Mesothelial cell of epicardium (in vitro differentiated cells): ENCODE measurements around the gene AFF1. TPM values are rescaled to one million over a fixed set of nuclear protein-coding genes. Genes with fewer than 3 reads are reported as not detected.

Experiments used
- DNase-seq, 2 experiments: peaks; one replicate each; pipeline ENCODE4 v3.0.0; 2021; ENCODE audit warnings: low spot score in 2 of 2; ENCODE audit not compliant: unreplicated experiment in 2 of 2
- H3K27ac Mint-ChIP-seq: 2 replicates; pipeline ENCODE4 v1.8.0; 2021; ENCODE audit warnings: mixed read lengths
- H3K27me3 Mint-ChIP-seq: 2 replicates; pipeline ENCODE4 v1.8.0; 2021; ENCODE audit warnings: low read depth, mixed read lengths
- H3K36me3 Mint-ChIP-seq: 2 replicates; pipeline ENCODE4 v1.8.0; 2021; ENCODE audit warnings: mixed read lengths
- H3K4me1 Mint-ChIP-seq: 2 replicates; pipeline ENCODE4 v1.8.0; 2021; ENCODE audit warnings: mixed read lengths
- H3K4me3 Mint-ChIP-seq: 2 replicates; pipeline ENCODE4 v1.8.0; 2021; ENCODE audit warnings: mild to moderate bottlenecking, moderate library complexity, mixed read lengths
- H3K9me3 Mint-ChIP-seq: 2 replicates; pipeline ENCODE4 v1.8.0; 2021; ENCODE audit warnings: mixed read lengths
- total RNA-seq: library from RNA; stranded (reverse); gene quantifications from 3 replicates; pipeline ENCODE4 v1.2.1, GENCODE V29; 2021
- TF ChIP-seq, protein P1 (sequence below): fragments of 200-600 bp; sonication (generic); IDR thresholded peaks from one replicate; pipeline ENCODE4 v1.5.0; 2021; ENCODE audit warnings: antibody characterized with exemption; ENCODE audit not compliant: unreplicated experiment

The AFF1 gene
- total RNA-seq, 1 donor from 2014 or later, result 18.2 TPM

DNA sequence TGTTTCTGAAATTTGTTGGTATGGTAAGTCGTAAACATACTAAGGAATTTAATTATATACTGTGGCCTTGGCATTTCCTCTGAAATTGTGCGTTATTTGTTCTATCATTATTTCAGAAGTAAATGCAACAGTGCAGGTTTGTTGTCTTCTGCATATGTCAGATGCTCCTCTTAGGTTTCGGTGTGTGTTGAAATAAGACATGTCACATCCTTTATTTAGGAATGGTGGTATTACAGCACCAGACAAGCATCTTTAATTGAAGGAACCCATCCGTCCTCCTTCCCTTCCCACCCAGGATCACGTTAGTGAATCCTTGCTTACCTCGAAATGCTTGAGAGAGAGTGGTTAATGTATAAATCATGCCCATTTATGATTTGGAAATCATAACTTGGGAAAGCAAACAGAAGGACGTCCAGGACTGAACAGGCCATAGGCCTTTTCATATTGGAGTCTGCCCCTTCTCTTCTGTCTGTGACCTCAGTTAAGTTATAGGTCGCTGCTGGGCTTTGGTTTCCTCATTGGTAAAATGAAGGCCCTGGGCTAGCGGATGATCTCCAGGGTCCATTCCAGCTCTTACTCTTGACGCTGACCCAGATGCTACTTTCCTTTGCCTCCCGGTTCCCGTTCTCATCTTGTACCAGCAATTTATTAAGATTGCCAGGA is 151.5 kb downstream of the AFF1 start:
- Mint-ChIP-seq H3K27ac (no peak overlapping the region), H3K36me3 (peaks cover 2% of the 10 kb centered on the region)

DNA sequence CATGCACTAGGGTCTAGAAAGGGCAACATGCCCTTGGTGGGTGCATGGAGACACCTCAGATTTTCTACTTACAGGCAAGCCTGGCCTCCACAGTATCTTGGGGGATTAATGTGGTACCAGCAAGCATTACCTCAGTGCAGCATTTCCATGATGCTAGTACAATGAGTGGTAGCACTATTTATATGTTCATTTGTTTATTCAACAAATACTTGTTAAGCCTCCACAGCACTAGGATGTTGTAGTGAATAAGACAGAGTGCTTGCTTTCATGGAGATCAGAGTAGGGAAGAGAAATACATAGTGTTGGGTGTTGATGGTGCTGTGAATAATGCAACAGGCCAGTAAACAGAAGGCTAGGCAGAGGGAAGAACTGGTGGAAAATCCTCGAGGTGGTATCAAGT is 152.2 kb downstream of the AFF1 start:
- DNase-seq, result no peak
- Mint-ChIP-seq H3K4me1 (peaks cover 24% of the 10 kb centered on the region), H3K27ac (peak overlapping the region; percentile 2), H3K27me3 (no peaks in the 10 kb centered on the region), H3K9me3 (peaks cover 3% of the 10 kb centered on the region), H3K36me3 (peaks cover 2% of the 10 kb centered on the region), H3K4me3 (no peak overlapping the region)
- TF ChIP-seq, protein P1, sequence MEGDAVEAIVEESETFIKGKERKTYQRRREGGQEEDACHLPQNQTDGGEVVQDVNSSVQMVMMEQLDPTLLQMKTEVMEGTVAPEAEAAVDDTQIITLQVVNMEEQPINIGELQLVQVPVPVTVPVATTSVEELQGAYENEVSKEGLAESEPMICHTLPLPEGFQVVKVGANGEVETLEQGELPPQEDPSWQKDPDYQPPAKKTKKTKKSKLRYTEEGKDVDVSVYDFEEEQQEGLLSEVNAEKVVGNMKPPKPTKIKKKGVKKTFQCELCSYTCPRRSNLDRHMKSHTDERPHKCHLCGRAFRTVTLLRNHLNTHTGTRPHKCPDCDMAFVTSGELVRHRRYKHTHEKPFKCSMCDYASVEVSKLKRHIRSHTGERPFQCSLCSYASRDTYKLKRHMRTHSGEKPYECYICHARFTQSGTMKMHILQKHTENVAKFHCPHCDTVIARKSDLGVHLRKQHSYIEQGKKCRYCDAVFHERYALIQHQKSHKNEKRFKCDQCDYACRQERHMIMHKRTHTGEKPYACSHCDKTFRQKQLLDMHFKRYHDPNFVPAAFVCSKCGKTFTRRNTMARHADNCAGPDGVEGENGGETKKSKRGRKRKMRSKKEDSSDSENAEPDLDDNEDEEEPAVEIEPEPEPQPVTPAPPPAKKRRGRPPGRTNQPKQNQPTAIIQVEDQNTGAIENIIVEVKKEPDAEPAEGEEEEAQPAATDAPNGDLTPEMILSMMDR, result no peak

More for the DNA sequence above, 151.5 kb downstream of the AFF1 start:
- no peak for DNase-seq
- TF ChIP-seq, protein P1, result no peak
- H3K27me3 Mint-ChIP-seq, result no peaks in the 10 kb centered on the region
- peaks cover 3% of the 10 kb centered on the region for H3K9me3 Mint-ChIP-seq
- peaks cover 30% of the 10 kb centered on the region for H3K4me1 Mint-ChIP-seq
- H3K4me3 Mint-ChIP-seq, result no peak overlapping the region

DNA sequence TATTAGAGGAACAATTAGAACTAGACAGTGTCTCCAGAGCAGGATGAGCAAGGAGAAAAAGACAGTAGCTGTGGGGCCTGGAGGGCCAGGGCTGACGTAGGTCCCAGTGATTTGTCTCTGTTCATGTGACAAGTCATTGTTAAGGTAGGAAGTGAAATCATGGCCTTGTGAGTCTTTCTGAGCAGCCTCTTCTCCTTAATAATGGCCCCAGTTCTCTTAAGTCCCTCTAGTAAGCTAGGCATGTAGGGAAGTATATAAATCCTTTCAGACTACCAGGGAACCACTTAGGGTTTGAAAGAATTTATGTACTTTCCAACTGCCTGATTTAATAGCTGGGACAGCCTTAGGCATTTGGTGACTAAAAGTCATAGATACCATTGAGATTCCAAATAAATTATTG is 152.6 kb downstream of the AFF1 start:
- Mint-ChIP-seq H3K27me3 (no peaks in the 10 kb centered on the region), H3K9me3 (peaks cover 3% of the 10 kb centered on the region), H3K4me3 (no peak overlapping the region), H3K4me1 (peaks cover 25% of the 10 kb centered on the region), H3K27ac (peak overlapping the region; percentile 2), H3K36me3 (peaks cover 3% of the 10 kb centered on the region)
- TF ChIP-seq, protein P1, result no peak
- DNase-seq, result no peak

DNA sequence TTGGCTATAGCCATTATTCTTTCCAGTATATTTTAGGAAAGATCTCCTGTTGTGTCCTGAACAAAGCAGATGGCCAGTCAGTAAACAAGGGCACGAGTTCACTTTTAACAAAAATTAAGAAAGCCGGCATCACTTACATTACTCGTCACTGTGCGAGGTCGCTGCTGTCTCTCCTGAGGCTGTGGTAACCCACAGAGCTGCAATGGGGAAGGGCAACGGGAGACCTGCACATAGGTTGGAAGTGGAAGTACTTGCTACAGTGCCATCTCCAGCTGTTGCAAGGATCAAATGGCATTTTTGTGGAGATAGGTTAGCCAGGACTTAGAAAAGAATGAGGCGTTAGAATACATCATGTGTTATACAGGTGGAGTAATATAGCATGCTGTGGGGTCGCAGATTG is 153.4 kb downstream of the AFF1 start:
- no peak overlapping the region for H3K27ac Mint-ChIP-seq
- peaks cover 30% of the 10 kb centered on the region for H3K4me1 Mint-ChIP-seq
- H3K4me3 Mint-ChIP-seq, result no peak overlapping the region

DNA sequence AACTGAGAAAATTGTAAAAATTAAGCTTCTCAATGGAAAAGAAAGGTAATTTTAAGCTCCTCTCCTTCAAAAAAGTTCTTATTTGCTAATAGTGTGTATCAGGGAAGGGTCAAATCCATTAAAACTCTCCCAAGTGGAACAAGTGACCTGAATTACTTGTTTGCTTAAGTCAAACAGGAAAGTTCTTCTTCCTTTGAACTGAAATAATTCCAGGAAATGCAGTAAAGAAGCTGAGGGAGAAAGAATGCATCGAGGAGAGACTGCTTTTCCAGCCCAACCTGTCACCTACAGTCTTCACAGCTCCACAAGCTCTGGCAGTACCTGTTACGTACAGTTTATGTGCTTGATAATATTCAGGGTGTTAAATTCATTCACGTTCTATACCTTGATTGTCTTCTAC is 154.6 kb downstream of the AFF1 start:
- Mint-ChIP-seq H3K27ac (no peak overlapping the region), H3K4me3 (no peak overlapping the region), H3K4me1 (peaks cover 33% of the 10 kb centered on the region), H3K27me3 (no peaks in the 10 kb centered on the region), H3K9me3 (peaks cover 3% of the 10 kb centered on the region), H3K36me3 (peaks cover 3% of the 10 kb centered on the region)
- TF ChIP-seq, protein P1, result no peak
- no peak for DNase-seq

More for the DNA sequence above, 153.4 kb downstream of the AFF1 start:
- Mint-ChIP-seq H3K27me3 (no peaks in the 10 kb centered on the region), H3K36me3 (peaks cover 3% of the 10 kb centered on the region), H3K9me3 (peaks cover 3% of the 10 kb centered on the region)
- TF ChIP-seq, protein P1, result no peak
- no peak for DNase-seq
